ENCODE measurements around the gene CABCOCO1. TPM values are rescaled to one million over a fixed set of nuclear protein-coding genes. Genes with fewer than 3 reads are reported as not detected.

Gene CABCOCO1
- total RNA-seq, 1 donor from 2014 or later = not detected

GRCh38 chr10:61642676-61643075, 20.1 kb upstream of the CABCOCO1 start:
- no peak overlapping the region for H3K4me3 ChIP-seq (ENCODE audit: low read depth, low read length)
- no peak for TF ChIP-seq CTCF (IDR thresholded peaks at IDR 0.05; ENCODE audit: insufficient read depth, low read length, severe bottlenecking)
- FAIRE-seq (no peak), DNase-seq (ENCODE audit: low read depth) (peak; percentile 56)
- H3K36me3 ChIP-seq (ENCODE audit: control insufficient read depth, insufficient read depth, low read length) = no peaks in the 10 kb centered on the region
- H3K27me3 ChIP-seq (ENCODE audit: control insufficient read depth, insufficient read depth, low read length) = no peaks in the 10 kb centered on the region

- peak; percentile 55 for DNase-seq (ENCODE audit: low read depth)
- no peak for FAIRE-seq
- Histone ChIP-seq H3K4me3 (ENCODE audit: low read depth, low read length) (no peak overlapping the region), H3K36me3 (ENCODE audit: control insufficient read depth, insufficient read depth, low read length) (no peaks in the 10 kb centered on the region), H3K27me3 (ENCODE audit: control insufficient read depth, insufficient read depth, low read length) (no peaks in the 10 kb centered on the region)
- TF ChIP-seq CTCF (IDR thresholded peaks at IDR 0.05; ENCODE audit: insufficient read depth, low read length, severe bottlenecking) = no peak
Observed at GRCh38 chr10:61643316-61643751, 19.4 kb upstream of the CABCOCO1 start.

- no peaks in the 10 kb centered on the region for H3K27me3 ChIP-seq (ENCODE audit: control insufficient read depth, insufficient read depth, low read length)
- no peak for TF ChIP-seq CTCF (IDR thresholded peaks at IDR 0.05; ENCODE audit: insufficient read depth, low read length, severe bottlenecking)
- H3K4me3 ChIP-seq (ENCODE audit: low read depth, low read length) = no peak overlapping the region
- H3K36me3 ChIP-seq (ENCODE audit: control insufficient read depth, insufficient read depth, low read length) = no peaks in the 10 kb centered on the region
- FAIRE-seq (no peak), DNase-seq (ENCODE audit: low read depth) (peak; percentile 50)
Observed at GRCh38 chr10:61653699-61654098, 9.0 kb upstream of the CABCOCO1 start.

- no peak for TF ChIP-seq CTCF (IDR thresholded peaks at IDR 0.05; ENCODE audit: insufficient read depth, low read length, severe bottlenecking)
- no peak for FAIRE-seq
- Histone ChIP-seq H3K4me3 (ENCODE audit: low read depth, low read length) (no peak overlapping the region), H3K36me3 (ENCODE audit: control insufficient read depth, insufficient read depth, low read length) (no peaks in the 10 kb centered on the region), H3K27me3 (ENCODE audit: control insufficient read depth, insufficient read depth, low read length) (no peaks in the 10 kb centered on the region)
- no peak for DNase-seq (ENCODE audit: low read depth)
Observed at GRCh38 chr10:61655335-61655851, 7.3 kb upstream of the CABCOCO1 start.

GRCh38 chr10:61663466-61663865, 737 bp downstream of the CABCOCO1 start:
- TF ChIP-seq CTCF (IDR thresholded peaks at IDR 0.05; ENCODE audit: insufficient read depth, low read length, severe bottlenecking) = no peak
- Histone ChIP-seq H3K36me3 (ENCODE audit: control insufficient read depth, insufficient read depth, low read length) (no peaks in the 10 kb centered on the region), H3K4me3 (ENCODE audit: low read depth, low read length) (no peak overlapping the region), H3K27me3 (ENCODE audit: control insufficient read depth, insufficient read depth, low read length) (no peaks in the 10 kb centered on the region)
- FAIRE-seq = no peak
- DNase-seq (ENCODE audit: low read depth) = no peak

GRCh38 chr10:61664985-61665384, 2.3 kb downstream of the CABCOCO1 start:
- no peak for TF ChIP-seq CTCF (IDR thresholded peaks at IDR 0.05; ENCODE audit: insufficient read depth, low read length, severe bottlenecking)
- Histone ChIP-seq H3K4me3 (ENCODE audit: low read depth, low read length) (no peak overlapping the region), H3K36me3 (ENCODE audit: control insufficient read depth, insufficient read depth, low read length) (no peaks in the 10 kb centered on the region), H3K27me3 (ENCODE audit: control insufficient read depth, insufficient read depth, low read length) (no peaks in the 10 kb centered on the region)
- DNase-seq (ENCODE audit: low read depth) (no peak), FAIRE-seq (no peak)

Measured in bronchial epithelial cell (primary cell).